GM18907 (cell line): Measurements from ENCODE around the gene ARHGEF7.
"Not testable (repeated sequence)": the region's sequence is repeated elsewhere in the genome, so short reads cannot be mapped to it uniquely, and the experiment has no call there.

ENCODE experiments used
- ATAC-seq: cut with Tn5 transposase; IDR thresholded peaks from one replicate; pipeline ENCODE4 v1.9.1; 2021; ENCODE audit warnings: mild to moderate bottlenecking, moderate library complexity; ENCODE audit not compliant: unreplicated experiment

The ARHGEF7 gene

GRCh38 chr13:111168107-111168506 lies 53.0 kb downstream of the ARHGEF7 start:
- ATAC-seq, result no peak

GRCh38 chr13:111171112-111171511 lies 56.0 kb downstream of the ARHGEF7 start:
- no peak for ATAC-seq

- ATAC-seq, result no peak
Observed at GRCh38 chr13:111171629-111172028, 56.5 kb downstream of the ARHGEF7 start.

GRCh38 chr13:111174377-111175114 lies 59.4 kb downstream of the ARHGEF7 start:
- ATAC-seq, result no peak

DNA sequence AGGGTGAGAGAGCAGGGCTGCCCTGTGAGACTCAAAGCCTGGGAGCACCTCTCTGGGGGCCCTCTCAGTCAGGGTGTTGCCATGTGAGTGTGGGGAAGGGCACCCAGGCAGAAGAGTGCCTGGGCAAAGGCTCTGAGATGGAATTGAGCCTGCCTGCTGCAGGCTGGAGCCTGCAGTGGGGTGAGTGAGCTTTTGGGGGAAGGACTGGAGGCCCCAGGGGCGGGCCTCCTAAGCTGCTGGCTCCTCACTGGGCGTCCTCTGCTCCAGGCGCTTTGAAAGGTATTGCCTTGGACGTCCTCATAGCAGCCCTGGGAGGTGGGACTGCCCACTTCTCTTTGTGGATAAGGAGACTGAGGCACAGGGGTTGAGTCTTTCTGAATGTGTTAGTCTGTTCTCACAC lies 60.3 kb downstream of the ARHGEF7 start:
- no peak for ATAC-seq

DNA sequence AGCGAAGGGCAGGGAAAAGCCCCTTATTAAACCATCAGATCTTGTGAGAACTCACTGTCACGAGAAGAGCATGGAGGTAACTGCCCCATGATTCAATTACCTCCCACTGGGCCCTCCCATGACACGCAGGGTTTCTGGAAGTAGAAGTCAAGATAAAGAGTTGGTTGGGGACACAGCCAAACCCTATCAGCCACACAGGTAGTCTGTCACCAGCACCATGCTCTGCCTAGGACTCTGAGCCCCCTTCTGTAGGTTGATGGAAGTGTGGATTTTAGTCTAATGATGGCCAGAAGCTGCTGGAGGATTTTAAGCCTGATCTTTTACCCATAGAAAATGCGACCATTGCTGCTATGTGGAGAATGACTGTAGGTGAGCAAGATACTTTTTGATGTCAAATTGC lies 60.8 kb downstream of the ARHGEF7 start:
- no peak for ATAC-seq

GRCh38 chr13:111176421-111176820 lies 61.3 kb downstream of the ARHGEF7 start:
- ATAC-seq, result no peak

DNA sequence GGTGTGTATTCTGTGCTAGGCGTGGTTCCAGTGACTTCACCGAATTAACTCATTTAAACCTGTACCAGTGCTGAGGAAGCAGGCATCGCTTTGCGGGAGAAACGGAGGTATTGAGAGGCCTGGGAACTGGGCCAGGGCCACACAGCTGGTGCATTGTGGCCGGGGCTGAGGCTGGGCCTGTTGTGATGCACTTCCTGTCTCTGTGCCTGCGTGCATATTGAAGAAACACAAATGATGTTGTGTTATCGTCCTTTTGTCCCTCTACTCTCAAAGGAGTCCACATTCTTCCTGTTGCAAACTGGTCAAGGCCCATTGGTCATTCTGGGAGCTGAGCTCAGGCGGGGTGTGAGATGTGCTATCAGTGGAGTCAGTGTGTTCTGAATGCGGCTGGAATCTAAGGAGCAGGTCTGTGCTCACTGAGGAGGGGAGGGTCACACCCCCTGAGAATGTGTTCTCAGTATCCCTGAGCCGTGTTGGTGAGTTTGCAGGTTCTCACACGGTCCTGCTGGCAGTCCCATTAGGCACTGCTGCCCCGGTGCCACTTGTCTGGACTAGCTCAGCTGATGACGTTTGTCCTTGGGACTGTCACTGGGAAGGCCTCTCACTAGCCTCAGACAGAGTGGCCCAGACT lies 62.1 kb downstream of the ARHGEF7 start:
- ATAC-seq, result peak; percentile 76

DNA sequence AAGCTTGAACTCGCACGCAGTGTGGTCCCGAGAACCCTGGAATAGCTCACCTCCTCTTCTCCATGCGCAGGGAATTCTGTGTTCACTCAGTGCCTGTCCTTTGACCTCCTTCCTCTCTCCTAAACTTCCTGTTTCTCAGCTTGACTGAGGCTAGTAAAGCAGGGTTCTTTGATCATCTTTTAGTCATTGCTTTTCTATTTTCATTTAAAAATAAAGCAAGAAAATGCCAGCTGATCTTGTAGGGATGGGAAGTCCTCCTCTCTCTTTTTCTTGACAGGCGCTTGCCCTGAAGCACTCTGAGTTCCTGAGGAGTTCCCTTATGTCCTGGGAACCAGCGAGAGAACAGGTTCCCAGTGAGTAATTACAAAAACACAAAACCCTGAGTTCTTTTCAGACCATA lies 62.8 kb downstream of the ARHGEF7 start:
- ATAC-seq, result no peak

DNA sequence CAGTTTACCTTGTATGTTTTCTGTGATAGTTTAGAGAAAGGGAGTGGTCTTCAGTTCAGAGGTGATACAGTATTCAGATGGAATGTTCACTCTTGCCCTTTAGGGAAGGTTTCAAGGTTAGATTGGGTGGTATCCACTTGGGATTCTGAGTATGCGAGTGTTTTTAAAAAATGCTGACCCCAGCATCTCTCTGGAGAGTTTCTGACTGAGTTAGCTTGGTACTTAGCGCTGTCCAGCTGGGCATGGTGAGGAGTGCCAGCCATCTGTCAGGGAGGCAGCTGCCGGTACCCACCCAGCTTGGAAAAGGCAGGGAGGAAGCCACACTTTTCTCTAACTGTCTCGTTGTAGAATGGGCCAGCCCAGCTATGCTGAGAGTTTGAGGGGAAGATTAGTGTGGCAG lies 63.3 kb downstream of the ARHGEF7 start:
- ATAC-seq, result no peak

- ATAC-seq, result no peak
Observed at GRCh38 chr13:111179908-111180760, 65.0 kb downstream of the ARHGEF7 start.

DNA sequence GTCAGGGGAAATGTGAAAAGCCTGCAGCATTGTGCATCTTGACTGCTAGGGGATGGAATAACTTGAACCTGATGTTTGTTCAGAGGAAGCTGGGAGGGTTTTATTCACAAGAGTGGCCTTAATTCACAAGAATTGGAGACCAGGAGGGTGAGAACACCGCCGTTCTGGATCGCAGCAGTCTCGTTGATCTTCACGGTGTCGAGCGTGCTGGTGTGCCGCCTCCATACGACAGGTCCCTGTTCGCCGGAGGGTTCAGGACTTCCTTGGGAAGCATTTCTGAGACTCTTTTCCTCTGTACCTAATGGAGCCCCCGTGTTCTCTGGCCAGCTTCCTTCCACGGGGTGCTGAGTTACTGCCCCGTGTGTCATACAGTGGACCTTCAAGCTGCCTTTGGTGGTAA lies 66.9 kb downstream of the ARHGEF7 start:
- no peak for ATAC-seq

DNA sequence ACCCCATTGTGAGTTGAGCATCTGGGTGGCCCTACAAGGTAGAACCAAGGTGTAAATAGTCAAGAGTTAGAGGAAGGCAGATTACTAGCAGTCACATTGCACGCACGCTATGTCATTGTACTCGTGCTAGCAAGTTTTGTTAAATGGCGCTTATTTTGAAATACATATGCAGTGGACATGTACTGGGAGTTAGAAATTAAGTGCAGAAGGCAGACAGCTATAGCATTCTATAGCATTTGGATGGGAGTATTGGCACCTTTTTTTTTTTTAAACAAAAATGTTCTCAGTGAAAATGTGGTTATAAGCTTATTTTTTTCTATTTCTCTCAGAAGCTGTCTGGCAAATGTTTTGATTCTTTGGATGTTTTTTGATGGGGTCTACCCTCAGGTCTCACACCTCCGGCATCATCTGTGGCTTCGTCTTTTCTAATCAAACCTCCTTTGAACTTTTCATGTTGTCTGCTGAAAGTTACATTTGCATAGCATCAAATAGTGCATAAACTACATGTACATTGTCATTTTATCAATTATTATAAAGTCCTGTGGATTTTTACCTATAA lies 68.1 kb downstream of the ARHGEF7 start:
- no peak for ATAC-seq

DNA sequence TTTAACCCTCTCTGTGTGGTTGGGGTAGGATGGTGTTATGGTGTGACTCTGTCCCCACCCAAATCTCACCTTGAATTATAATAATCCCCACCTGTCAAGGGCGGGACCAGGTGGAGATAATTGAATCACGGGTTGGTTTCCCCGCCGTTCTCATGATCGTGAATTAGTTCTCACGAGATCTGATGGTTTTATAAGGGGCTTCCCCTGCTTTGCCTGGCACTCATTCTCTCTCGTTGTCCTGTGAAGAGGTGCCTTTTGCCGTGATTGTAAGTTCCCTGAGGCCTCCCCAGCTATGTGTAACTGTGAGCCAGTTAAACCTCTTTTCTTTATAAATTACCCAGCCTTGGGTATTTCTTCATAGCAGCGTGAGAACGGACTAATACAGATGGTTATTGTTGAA lies 68.8 kb downstream of the ARHGEF7 start:
- no peak for ATAC-seq

GRCh38 chr13:111184458-111185401 lies 69.6 kb downstream of the ARHGEF7 start:
- ATAC-seq, result peak; percentile 93

GRCh38 chr13:111186305-111186935 lies 71.3 kb downstream of the ARHGEF7 start:
- no peak for ATAC-seq

DNA sequence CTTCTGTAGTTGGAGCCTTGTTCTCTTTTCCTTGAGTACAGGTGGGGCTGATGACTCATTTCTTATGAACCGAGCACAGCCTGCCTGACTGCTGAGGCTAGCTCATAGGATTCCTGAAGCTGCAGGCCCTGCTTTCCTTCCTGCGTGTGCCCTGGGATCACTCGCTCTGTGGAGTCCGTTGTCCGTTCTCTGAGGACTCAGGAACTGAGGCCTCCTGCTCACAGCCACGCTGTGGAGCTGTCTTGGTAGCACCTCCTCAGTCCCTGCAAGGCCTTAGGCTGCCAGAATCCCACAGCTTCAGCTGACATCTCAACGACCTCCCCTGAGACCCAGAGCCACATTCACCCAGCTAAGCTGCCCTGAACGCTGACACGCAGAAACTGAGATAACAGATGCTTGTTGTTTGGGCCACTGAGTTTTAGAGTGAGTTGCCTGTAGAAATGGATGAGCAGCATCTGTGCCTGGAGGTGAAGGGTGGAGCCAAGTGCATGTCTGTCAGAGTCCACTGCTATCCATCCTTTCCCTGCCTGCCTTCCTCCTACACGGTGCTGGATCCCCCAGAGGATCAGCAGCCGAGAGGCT lies 72.9 kb downstream of the ARHGEF7 start:
- ATAC-seq, result no peak

- ATAC-seq, result not testable (repeated sequence)
Observed at GRCh38 chr13:111189064-111189505, 74.0 kb downstream of the ARHGEF7 start.

GRCh38 chr13:111189516-111189915 lies 74.4 kb downstream of the ARHGEF7 start:
- ATAC-seq, result not testable (repeated sequence)
